ENCODE measurements around the gene CD302.
"Not testable (repeated sequence)": the region's sequence is repeated elsewhere in the genome, so short reads cannot be mapped to it uniquely, and the experiment has no call there.

CD302 gene

DNA sequence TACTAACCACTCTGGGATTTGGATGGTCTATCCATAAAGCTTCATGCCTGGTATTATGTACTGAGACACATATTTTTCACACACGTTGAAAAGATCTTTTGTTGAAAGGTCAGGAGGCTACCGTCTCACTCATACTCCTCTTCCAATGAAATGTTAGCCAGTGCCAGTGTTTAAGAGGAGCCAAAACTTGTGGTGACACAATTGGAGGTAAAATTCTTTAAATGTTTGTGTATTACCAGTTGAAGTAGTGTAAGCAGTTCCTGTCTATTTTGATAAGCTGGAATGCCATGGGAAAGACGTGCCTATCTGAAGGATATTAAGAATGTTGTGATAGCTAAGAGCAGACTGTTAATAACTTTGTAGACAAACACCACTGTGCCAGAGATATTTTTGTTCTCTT lies 53.6 kb downstream of the CD302 start:
- no peak for DNase-seq

DNA sequence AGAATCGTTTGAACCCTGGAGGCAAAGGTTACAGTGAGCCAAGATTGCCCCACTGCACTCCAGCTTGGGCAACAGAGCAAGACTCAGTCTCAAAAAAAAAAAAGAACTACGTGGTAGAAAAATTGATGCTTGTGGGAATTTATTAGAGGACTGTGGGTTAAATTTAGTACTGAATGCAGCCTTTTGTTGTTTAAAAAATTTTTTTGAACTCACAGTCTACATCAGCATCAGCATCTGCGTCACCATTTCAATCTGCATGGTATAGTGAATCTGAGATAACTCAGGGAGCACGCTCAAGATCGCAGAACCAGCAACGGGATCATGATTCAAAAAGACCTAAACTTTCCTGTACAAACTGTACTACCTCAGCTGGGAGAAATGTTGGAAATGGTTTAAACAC lies 55.2 kb downstream of the CD302 start:
- no peak for DNase-seq

DNA sequence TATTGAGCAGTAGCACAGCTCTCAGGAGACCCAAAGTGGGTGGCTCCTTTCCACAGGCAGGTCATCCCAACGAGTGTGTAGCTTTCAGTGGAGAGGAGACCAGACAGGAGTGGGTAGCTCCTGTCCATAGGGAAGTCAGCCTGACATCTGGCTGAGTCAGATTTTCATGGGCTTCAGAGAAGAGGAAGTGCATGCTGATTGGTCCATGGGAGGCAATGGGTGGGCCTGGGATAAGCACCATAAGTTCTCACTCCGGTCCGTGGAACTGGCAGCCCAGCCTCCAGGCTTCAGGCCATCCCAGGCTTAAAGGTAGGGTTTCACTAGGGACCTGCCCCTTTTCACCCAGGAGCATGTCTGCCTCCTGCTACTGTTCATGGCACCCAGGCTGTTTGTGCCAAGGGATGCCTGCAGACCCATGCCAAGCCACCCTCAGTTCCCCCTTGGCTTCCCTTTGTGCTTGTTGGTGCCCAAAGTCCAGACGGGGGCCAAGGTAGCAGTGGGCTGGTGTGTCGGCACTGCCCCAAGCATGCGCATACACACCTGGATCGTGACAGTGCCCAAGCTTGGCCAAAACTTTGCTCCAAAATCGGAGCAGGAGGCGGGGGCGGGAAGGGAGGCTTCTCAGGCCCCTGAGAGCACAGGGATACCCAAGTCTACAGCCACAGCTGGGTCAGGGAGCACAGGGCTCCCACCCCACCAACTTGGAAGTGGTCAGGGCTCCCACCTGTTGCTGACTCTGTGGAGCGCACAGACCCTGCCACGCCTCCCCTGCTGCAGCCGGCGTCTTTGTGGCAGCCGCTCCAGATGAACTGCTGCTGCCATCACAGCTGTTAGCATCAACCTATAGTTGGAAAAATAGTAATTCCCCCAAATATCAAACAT lies 59.3 kb downstream of the CD302 start:
- no peak for DNase-seq

DNA sequence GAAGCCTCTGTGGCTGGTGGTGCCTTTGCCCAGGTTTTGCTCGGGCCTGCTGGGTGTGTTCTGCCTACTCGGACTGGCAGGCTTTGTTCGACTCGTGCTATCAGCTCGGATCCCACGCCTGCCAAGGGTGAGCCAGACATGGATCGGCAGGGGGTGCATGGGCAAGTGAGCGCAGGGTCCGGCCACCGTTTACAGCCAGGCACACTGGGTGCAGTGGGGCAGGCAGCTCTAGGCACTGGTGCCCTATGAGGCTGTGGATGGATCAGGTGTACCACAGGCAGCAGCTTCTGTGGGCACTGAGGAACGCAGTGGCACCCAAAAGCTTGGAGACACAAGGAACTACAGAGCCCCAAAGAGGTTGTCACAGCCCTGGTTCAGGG lies 60.1 kb downstream of the CD302 start:
- DNase-seq: no peak

DNA sequence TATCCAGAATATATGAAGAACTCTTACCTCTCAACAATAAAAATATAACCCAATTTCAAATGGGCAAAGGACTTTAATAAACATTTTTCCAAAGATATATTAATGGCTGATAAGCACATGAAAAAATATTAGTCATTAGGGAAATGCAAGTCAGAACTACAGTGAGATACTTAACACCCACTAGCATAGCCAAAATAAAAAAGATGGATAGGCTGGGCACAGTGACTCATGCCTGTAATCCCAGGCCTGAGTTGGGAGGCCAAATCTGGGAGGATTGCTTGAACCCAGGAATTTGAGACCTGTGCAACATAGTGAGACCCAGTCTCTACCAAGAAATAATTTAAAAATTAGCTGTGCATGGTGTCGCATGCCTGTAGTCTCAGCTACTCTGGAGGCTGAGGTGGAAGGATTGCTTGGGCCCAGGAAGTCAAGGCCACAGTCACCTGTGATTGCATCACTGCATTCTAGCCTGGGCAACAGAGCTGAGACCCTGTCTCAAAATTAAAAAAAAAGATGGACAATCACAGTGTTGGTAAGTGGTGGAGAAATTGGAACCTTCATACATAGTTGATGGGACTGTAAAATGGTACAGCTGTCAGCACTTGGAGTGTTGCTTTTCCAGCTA lies 60.6 kb downstream of the CD302 start:
- DNase-seq: no peak

DNA sequence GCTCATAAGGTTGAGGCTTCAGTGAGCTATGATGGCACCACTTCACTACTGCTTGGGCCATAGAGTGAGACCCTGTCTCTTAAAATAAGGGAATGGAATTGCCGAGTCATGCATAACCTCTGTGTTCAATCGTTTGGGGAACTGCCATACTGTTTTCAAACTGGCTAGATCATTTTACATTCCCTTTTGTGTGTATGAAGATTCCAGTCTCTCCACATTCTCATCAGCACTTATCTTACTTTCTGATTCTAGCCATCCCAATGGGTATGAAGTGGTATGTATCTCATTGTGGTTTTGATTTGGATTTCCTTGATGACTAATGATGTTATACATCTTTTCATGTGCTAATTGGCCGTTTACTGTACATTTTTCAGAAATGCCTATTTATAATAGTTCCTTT lies 62.0 kb downstream of the CD302 start:
- no peak for DNase-seq

DNA sequence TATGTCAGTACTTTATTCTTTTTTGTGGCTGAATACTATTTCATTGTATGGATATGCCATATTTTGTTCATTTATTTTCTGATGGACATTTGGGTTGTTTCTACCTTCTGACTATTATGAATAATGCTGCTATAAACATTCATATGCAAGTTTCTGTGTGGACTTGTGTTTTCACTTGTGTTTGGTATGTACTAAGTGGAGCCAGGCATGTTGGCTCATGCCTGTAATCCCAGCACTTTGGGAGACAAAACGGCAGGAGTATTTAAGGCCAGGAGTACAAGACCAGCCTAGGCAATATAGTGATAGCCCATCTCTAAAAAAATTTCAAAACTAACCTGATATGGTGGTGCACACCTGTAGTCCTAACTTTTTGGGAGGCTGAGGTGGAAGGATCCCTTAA lies 62.4 kb downstream of the CD302 start:
- no peak for DNase-seq

DNA sequence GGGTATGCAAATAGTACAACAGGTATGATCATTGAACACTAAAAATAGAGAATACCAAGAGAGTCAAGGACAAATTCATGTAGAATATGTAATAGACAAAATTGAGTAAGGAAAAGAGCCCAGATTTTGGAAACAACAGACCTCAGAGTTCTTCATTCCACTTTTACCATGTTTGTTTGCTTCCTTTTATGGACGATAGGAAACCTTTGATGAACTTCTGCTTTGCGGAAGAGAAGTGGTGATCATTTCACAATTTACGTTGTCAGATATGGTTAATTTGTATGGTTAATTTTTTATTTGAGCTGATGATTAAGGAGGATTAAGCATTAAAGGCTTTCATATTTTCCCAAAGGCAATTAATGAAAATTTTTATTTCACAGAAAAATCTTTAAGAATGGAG lies 69.4 kb downstream of the CD302 start:
- no peak for DNase-seq

DNA sequence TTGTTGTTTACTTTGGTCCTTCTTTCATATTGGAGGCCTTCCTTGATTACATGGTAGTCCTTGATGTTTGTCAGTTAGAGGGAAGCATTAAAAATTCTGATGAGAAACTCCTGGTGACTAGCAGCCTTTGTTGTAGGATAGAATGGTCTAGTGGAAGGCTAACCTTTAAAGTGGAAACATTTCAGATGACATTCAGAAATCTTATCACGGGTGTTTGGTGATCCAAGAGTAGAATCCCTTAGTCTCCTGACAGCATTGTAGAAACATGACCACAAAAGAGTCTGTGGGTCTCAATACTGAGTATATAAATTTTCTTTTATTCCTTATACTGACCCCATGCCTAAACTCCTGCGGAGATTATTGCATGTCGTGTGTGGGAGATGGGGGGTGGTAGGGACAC lies 72.3 kb downstream of the CD302 start:
- no peak for DNase-seq

DNA sequence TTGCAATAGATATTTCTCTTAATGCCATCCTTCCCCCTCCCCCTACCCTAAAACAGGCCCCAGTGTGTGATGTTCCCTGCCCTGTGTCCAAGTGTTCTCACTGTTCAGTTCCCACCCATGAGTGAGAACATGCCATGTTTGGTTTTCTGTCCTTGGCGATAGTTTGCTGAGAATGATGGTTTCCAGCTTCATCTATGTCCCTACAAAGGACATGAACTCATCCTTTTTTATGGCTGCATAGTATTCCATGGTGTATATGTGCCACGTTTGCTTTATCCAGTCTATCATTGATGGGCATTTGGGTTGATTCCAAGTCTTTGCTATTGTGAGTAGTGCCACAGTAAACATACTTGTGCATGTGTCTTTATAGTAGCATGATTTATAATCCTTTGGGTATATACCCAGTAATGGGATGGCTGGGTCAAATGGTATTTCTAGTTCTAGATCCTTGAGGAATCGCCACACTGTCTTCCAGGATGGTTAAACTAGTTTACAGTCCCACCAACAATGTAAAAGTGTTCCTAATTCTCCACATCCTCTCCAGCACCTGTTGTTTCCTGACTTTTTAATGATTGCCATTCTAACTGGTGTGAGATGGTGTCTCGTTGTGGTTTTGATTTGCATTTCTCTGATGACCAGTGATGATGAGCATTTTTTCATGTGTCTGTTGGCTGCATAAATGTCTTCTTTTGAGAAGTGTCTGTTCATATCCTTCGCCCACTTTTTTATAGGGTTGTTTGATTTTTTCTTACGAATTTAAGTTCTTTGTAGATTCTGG lies 73.0 kb downstream of the CD302 start:
- DNase-seq: not testable (repeated sequence)

DNA sequence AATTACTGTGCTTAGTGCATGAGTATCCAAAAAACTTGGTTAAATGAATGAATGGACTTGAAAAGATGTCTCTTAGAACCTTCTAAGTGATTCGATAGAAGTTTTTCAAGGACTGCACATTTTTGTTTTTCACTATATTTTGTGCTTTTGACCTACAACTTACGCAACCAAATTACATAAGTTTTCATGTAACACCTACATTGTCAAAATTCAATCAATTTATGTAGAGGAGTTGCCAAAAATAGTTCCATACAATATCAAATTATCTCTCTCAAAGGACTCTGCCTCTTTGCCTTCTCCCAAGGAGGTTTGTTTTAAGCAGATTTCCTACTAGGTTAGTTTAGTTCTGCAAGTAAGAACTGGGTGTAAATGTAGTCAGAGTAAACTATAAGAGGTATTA lies 75.4 kb downstream of the CD302 start:
- no peak for DNase-seq

DNA sequence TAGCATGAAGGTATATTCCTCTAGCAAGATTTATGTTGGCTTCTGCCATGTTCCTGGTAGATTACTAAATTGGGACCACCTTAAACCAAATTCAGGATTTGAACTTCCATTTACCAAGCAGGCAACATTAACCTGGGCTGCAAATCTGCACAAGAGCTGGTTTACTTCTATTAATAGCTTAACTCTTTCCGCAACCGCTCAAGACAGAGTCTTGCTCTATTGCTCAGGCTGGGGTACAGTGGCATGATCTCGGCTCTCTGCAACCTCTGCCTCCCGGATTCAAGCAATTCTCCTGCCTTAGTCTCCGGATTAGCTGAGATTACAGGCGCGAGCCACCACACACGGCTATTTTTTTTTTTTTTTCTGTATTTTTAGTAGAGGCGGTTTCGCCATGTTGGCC lies 77.3 kb downstream of the CD302 start:
- DNase-seq: no peak
